Retinal pigment epithelial cell (primary cell): ENCODE measurements around the gene COL4A2.

ENCODE experiments used
- DNase-seq: peaks from one replicate; pipeline ENCODE4 v3.0.0-alpha.2; 2010; ENCODE audit warnings: low read depth
- H3K4me3 ChIP-seq: 2 replicates; pipeline ENCODE4 v1.5.1; 2011; ENCODE audit warnings: mild to moderate bottlenecking, low read length, control low read depth, moderate library complexity
- CTCF ChIP-seq: conservative IDR thresholded peaks from 2 replicates; pipeline ENCODE4 v1.5.1; 2011; ENCODE audit warnings: low read depth, low read length, control low read depth, inconsistent platforms

COL4A2 gene

DNA sequence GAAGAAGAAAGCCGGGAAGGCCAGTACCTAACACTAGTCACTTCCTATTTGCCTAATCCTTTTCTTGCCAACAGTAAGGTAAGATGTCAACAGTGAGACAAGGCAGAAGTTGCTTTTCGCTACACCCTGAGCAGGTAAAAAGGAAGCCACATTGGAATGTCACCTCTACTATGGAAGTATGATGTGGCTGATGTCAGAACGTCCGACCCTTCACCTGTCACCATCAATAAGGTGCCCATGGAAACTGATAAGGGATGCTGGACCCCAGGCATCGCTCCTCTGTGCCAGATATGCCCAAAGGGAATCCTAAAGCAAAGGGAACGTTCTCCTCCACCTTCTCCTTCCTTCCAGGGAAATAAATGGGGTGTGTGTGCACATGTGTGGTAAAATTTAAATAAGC lies 34.4 kb upstream of the COL4A2 start:
- DNase-seq = no peak
- TF ChIP-seq CTCF = no peak
- H3K4me3 ChIP-seq = no peak overlapping the region

DNA sequence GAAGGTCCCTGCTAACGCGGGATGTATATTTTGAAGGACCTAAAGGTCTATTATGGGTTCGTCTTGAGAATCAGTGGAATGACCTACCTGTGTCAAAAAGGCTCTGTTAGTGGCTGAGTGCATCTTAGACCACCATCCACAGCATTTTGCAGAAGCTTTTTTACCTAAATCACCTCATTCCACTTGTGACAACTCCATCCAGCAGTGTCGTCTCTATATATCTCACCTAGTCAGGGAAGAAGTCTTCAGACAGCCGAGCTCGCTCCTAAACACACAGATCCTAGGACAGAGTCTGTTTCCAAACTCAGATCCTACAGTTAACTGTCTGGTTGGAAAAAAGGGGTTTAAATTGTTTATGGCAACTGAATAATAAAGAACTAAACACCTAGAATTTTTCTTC lies 33.8 kb upstream of the COL4A2 start:
- no peak for TF ChIP-seq CTCF
- no peak overlapping the region for H3K4me3 ChIP-seq
- DNase-seq = no peak

GRCh38 chr13:110274687-110275086 lies 32.4 kb upstream of the COL4A2 start:
- no peak for DNase-seq
- no peak overlapping the region for H3K4me3 ChIP-seq
- TF ChIP-seq CTCF = peak; percentile 42

DNA sequence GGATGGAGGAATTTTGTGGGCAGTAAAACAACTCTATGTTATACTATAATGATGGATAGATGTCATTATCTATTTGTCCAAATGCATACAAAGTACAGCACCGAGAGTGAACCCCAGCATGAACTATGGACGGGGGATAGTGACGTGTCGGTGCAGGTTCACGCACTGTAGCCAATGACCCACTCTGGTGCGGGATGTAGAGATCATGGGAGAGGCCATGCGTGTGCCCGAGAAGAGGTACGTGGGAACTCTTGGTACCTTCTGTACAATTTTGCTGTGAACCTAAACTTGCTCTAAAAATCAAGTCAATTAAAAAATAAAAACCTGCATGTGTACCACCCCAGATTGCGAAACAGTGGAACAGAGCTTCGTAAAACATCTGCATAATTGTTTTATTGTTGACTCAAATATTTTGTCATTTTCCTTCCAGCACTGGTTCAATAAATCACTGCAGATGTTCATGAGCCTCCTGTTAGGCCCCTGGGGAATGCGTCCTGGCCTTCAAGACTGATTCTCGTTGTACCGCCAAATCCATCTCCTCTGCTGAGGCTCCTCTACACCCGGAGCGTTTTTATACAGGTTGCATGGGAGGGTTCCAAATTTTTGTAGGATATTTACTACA lies 31.0 kb upstream of the COL4A2 start:
- no peak for DNase-seq
- no peak for TF ChIP-seq CTCF

GRCh38 chr13:110276553-110276950 lies 30.5 kb upstream of the COL4A2 start:
- H3K4me3 ChIP-seq = no peak overlapping the region
- TF ChIP-seq CTCF = no peak
- no peak for DNase-seq

More for the DNA sequence above, 31.0 kb upstream of the COL4A2 start:
- H3K4me3 ChIP-seq = no peak overlapping the region

GRCh38 chr13:110277357-110277975 lies 29.6 kb upstream of the COL4A2 start:
- DNase-seq = no peak
- no peak for TF ChIP-seq CTCF
- H3K4me3 ChIP-seq = no peak overlapping the region

DNA sequence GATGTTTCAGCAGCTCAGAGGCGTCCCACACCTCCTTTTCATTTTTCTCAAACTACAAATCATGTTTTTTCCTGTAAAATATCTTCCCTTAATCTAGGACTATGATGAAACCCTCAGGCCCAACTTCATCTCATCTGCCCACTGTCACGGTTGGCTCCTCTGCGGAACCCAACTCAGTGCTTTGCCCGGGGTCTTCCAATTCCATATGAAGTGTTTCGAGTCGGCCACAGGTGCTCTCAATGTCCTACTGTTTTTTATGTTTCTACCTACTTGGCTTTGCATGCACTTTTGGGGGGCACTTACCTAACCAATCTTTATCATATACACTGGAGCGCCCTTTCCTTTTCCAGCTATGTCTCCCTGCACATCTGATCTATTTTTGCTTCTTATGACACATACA lies 28.2 kb upstream of the COL4A2 start:
- no peak for TF ChIP-seq CTCF
- H3K4me3 ChIP-seq = no peak overlapping the region
- no peak for DNase-seq
